Smooth muscle cell of trachea (primary cell): ENCODE data around the gene SIX4. TPM values are rescaled to one million over a fixed set of nuclear protein-coding genes. Genes with fewer than 3 reads are reported as not detected.

Experiments
- total RNA-seq: library from RNA; depleted of rRNA; stranded (reverse); fragments of >200 nt; gene quantifications from 2 replicates; pipeline ENCODE4 v1.2.1, GENCODE V29; 2014

SIX4 gene
- total RNA-seq: 16.0 and 24.8 TPM in 2 replicates

DNA sequence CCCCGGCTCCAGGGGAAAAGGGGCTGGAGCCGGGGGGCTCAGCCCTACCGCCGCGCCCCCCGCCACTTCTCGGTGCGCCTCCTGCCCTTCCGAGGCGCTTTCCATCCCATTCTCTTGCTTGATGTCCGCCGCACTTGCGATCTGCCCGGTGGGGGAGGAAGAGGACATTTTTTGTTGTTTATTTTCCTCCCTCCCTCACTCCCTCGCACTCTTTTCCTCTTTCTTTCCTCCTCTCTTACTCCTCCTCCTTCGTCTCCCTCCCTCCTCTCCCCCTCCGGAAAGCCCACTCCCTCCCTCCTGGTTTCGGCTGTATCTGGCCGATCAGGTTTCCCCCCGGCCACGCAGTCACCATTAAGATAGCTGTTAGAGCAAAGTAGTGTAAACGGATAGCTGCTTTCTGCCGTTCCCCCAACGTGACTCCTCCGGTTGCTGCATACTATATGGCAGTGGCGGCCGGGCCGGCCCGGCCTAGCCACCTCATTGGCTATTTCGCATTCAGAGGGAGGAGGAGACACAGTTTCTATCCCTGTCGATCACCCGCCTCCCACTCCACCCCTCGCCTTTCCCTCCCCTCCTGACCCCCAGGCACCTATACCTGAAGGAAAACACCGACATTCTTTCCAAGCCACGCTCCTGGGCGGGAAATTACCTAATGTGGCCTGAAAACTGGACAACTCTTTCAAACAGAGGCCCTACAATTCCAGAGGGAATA is at the start of gene SIX4:
SIX4 (minus strand) TSS at position 445 of the 712 bp plus-strand sequence; CDS start at position 168, 277 bp downstream.

DNA sequence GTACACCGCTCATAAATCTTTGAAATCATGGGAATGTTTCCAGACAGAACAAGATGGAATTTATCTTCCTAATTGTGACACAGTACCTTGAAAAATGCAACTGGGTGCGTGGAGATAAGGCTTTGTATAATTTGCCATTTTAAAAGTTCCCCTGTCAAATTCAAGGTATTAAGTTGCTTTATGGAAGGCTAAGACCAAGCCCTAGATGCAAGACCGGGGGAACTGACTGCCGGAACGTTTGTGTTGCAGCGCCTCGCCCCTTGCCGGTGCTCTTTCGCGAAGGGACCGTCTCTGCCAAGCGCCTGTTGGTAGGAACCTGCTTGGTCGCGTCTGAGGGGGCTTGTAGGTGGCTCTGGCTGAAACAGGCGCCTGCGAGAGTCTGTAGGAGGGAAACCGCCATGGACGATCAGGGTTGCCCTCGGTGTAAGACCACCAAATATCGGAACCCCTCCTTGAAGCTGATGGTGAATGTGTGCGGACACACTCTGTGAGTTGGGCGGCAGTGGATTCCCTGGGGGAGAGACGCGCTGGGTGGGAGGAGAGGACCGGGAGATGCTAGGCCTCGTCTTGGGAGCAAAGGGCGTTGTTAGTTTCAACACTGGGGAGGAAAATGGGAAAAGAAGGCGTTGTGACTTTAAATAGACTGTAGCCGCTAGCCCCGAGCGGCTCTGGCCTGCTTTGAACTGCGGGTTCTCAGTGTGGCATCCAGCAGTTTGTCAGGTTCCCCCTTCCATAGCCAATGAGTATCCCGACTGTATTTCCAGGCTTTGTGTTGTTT is 10.5 kb upstream of the SIX4 start, which contains the start of gene MNAT1:
MNAT1 (plus strand) TSS at position 297 of the 778 bp plus-strand sequence; CDS start at position 399, 102 bp downstream.

Other genes starting within 250 kb of the SIX4 start
- 0.33 and 0.44 TPM in 2 replicates for gene C14orf39, start 238.3 kb downstream of the SIX4 start, total RNA-seq
- not detected in 2 replicates for gene SIX6, start 215.2 kb downstream of the SIX4 start, total RNA-seq
- gene SIX1, start 74.9 kb downstream of the SIX4 start, total RNA-seq: 14.5 and 15.9 TPM in 2 replicates
- gene MNAT1, start 10.4 kb upstream of the SIX4 start, total RNA-seq: 35.7 and 78.5 TPM in 2 replicates